HTR-8/SVneo (cell line): ENCODE results near the gene YBX2.

Experiments used
- DNase-seq: peaks from one replicate; pipeline ENCODE4 v3.0.0; 2011; ENCODE audit warnings: low spot score, mixed read lengths; ENCODE audit not compliant: insufficient read length
- FAIRE-seq: peaks from 2 replicates; lab custom pipeline; 2011; peaks lifted over from hg19 to GRCh38; lab: Jason Lieb, UNC

The YBX2 gene

GRCh38 chr17:7306911-7307685 is 12.7 kb upstream of the YBX2 start, which contains the start of gene EIF5A:
Gene EIF5A, plus strand, starts transcription at chr17:7307628. Its CDS starts 2,008 bp downstream, at chr17:7309636.
- DNase-seq (peak; percentile 99), FAIRE-seq (peak; percentile 99)

GRCh38 chr17:7304179-7304578 is 9.7 kb upstream of the YBX2 start:
- FAIRE-seq (no peak), DNase-seq (no peak)

GRCh38 chr17:7296189-7296861 is 1.9 kb upstream of the YBX2 start:
- peak; percentile 81 for FAIRE-seq
- peak; percentile 91 for DNase-seq

- FAIRE-seq = no peak
Observed at GRCh38 chr17:7295230-7296180, 1.1 kb upstream of the YBX2 start.

GRCh38 chr17:7293816-7294613 is 424 bp downstream of the YBX2 start:
- DNase-seq (no peak), FAIRE-seq (no peak)

More at GRCh38 chr17:7295230-7296180, 1.1 kb upstream of the YBX2 start:
- DNase-seq = no peak

GRCh38 chr17:7293159-7293558 is 1.3 kb downstream of the YBX2 start:
- FAIRE-seq (peak; percentile 36), DNase-seq (peak; percentile 35)

GRCh38 chr17:7292729-7293128 is 1.7 kb downstream of the YBX2 start:
- FAIRE-seq = no peak
- DNase-seq = no peak

GRCh38 chr17:7292194-7292593 is 2.2 kb downstream of the YBX2 start:
- FAIRE-seq = no peak

GRCh38 chr17:7290685-7291084 is 3.8 kb downstream of the YBX2 start:
- no peak for FAIRE-seq
- no peak for DNase-seq

More at GRCh38 chr17:7292194-7292593, 2.2 kb downstream of the YBX2 start:
- DNase-seq = no peak

- FAIRE-seq (no peak), DNase-seq (no peak)
Observed at GRCh38 chr17:7290166-7290565, 4.3 kb downstream of the YBX2 start.

GRCh38 chr17:7289256-7290032 is 5.0 kb downstream of the YBX2 start:
- no peak for FAIRE-seq
- DNase-seq = no peak

GRCh38 chr17:7285679-7286078 is 8.8 kb downstream of the YBX2 start:
- FAIRE-seq (no peak), DNase-seq (no peak)

GRCh38 chr17:7284911-7285310 is 9.5 kb downstream of the YBX2 start:
- no peak for DNase-seq
- no peak for FAIRE-seq

- DNase-seq (no peak), FAIRE-seq (no peak)
Observed at GRCh38 chr17:7283471-7284216, 10.8 kb downstream of the YBX2 start.

- FAIRE-seq = peak; percentile 4
Observed at GRCh38 chr17:7282752-7283321, 11.6 kb downstream of the YBX2 start.

GRCh38 chr17:7281953-7282751 is 12.3 kb downstream of the YBX2 start:
- DNase-seq (no peak), FAIRE-seq (no peak)

More at GRCh38 chr17:7282752-7283321, 11.6 kb downstream of the YBX2 start:
- no peak for DNase-seq
